Gastrocnemius medialis (tissue), 4 donors: ENCODE data around the gene CNNM4.

ENCODE experiments used
- CTCF ChIP-seq, 5 experiments: fragments of 450-650 bp in 3 of 5; fragments of 200-600 bp in 2 of 5; sonication (generic) in 2 of 5; IDR thresholded peaks in 4 of 5; conservative IDR thresholded peaks in 1 of 5; 1 replicate in 4 of 5; 2 replicates in 1 of 5; pipeline ENCODE4 v1.5.1; 2016 to 2019; ENCODE audit warnings: antibody characterized with exemption in 5 of 5, mild to moderate bottlenecking in 3 of 5, moderate library complexity in 3 of 5
- POLR2A ChIP-seq, 2 donors: fragments of 450-650 bp; IDR thresholded peaks; one replicate each; pipeline ENCODE4 v1.6.1; 2017; ENCODE audit warnings: antibody characterized with exemption in 2 of 2, mild to moderate bottlenecking in 2 of 2, moderate library complexity in 2 of 2

GRCh38 chr2:96727431-96727830 is 33.3 kb upstream of the CNNM4 start:
- TF ChIP-seq CTCF (IDR thresholded peaks at IDR 0.05 in 4 of 5, conservative IDR thresholded peaks at IDR 0.05 in 1 of 5) (no peak), POLR2A (IDR thresholded peaks at IDR 0.05) (no peak)
